ENCODE measurements around the gene CD2AP.
"Not testable (repeated sequence)": the region's sequence is repeated elsewhere in the genome, so short reads cannot be mapped to it uniquely, and the experiment has no call there.

Gene CD2AP, protein sequence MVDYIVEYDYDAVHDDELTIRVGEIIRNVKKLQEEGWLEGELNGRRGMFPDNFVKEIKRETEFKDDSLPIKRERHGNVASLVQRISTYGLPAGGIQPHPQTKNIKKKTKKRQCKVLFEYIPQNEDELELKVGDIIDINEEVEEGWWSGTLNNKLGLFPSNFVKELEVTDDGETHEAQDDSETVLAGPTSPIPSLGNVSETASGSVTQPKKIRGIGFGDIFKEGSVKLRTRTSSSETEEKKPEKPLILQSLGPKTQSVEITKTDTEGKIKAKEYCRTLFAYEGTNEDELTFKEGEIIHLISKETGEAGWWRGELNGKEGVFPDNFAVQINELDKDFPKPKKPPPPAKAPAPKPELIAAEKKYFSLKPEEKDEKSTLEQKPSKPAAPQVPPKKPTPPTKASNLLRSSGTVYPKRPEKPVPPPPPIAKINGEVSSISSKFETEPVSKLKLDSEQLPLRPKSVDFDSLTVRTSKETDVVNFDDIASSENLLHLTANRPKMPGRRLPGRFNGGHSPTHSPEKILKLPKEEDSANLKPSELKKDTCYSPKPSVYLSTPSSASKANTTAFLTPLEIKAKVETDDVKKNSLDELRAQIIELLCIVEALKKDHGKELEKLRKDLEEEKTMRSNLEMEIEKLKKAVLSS

GRCh38 chr6:47477497-47478232, at the start of gene CD2AP:
CD2AP (plus strand) TSS chr6:47477789; CDS start chr6:47478245, 456 bp downstream.
- peak; percentile 62 for DNase-seq

DNA sequence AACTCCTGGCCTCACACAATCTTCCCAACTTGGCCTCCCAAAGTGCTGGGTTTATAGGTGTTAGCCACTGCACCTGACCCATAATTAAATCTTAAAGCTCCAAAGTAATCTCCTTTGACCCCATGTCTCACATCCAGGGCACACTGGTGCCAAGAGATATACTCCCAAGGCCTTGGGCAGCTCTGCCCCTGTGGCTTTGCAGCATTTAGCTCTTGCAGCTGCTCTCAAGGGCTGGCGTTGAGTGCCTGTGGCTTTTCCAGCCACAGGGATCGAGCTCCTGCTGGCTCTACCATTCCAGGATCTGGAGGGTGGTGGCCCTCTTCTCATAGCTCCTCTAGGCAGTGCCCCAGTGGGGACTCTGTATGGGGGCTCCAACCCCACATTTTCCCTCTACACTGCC, 49.3 kb upstream of the CD2AP start:
- DNase-seq = no peak

- DNase-seq = no peak
Measured at GRCh38 chr6:47428746-47429664, 48.6 kb upstream of the CD2AP start.

- no peak for DNase-seq
Measured at GRCh38 chr6:47434372-47435253, 43.0 kb upstream of the CD2AP start.

DNA sequence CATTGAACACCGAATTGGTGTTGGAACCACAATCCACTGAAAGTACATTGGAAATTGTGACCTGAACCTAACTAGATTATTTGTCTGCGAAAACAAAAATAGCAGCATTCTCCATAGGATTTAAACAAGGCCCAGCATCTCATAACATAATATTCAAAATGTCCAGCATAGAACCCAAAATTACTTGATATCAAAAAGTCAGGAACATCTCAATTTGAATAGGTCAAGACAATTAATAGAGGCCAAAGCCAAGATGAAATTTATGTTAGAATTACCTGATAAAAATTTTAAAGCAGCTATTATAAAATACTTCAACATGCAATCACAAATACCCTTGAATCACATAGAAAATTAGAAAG, 42.4 kb upstream of the CD2AP start:
- no peak for DNase-seq

DNA sequence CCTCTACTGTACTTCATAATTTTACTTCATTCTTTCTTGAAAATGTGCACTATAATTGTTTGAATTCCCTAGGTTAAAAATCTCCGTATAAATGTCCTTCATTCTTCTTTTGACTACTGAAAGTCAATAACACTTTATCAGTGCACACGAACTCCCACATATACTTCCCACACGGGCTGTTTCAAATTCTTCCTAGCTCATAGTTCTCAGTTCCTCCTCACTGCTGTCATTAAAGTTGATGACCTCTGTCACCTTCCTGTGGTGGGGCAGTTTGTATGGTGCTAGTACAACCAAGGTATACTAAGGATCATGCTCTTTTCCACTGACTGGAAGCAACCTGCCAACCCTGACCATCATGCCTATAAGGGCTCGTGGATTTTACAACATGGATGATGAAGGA, 40.0 kb upstream of the CD2AP start:
- no peak for DNase-seq

DNA sequence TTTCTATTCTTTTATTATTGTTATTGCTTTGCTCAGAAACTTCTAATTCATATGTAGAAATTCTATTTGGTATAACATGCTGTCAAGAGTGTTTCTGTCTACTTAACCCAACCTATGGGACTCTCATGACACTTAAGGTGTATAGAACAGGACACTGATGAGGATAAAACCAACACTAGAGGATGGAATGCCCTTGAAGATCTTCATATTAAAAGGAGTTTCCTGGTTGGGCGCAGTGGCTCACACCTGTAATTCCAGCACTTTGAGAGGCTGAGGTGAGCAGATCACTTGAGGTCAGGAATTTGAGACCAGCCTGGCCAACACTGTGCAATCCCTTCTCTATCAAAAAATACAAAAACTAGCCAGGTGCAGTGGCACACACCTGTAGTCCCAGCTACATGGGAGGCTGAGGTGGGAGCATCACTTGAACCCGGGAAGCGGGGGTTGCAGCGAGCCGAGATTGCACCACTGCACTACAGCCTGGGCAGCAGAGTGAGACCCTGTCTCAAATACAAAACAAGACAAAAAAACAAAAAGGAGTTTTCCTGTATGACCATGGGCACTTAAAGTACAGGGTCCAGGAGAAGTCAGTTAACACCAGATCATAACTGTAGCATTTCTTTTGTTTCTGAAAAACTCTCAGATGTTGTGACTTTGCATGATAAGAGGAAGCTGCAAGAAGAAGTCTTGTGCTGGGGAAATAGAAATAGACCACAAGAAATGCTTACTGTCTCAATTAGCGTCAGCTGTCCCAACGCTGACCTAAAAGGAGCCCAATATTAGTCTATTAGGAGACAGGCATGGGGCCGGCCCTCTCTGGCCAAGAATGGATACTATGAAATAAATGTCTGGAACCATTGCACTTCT, 38.9 kb upstream of the CD2AP start:
- DNase-seq = no peak

GRCh38 chr6:47439348-47439668, 38.3 kb upstream of the CD2AP start:
- DNase-seq = no peak

DNA sequence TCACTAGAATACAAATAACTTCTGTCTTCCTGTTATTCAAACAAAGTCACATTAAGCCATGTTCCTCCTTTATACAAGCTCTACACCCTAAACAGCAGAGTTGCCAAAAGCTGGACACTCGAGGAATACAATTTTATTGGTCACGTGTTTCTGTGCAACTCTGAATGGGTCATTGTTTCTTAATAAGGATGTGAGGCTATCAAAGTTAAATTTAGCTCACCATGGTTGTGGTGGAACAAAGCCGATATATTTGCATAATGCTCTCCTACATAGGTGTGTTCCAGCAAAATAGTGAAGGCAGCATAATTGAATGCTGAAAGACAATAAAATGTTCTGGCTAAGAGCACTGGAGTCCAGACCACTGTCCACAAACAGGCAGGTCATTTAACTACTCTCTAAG, 36.9 kb upstream of the CD2AP start:
- no peak for DNase-seq

GRCh38 chr6:47444964-47445363, 32.6 kb upstream of the CD2AP start:
- DNase-seq = not testable (repeated sequence)

GRCh38 chr6:47446669-47447330, 30.8 kb upstream of the CD2AP start:
- no peak for DNase-seq

- no peak for DNase-seq
Measured at GRCh38 chr6:47447722-47448121, 29.9 kb upstream of the CD2AP start.

DNA sequence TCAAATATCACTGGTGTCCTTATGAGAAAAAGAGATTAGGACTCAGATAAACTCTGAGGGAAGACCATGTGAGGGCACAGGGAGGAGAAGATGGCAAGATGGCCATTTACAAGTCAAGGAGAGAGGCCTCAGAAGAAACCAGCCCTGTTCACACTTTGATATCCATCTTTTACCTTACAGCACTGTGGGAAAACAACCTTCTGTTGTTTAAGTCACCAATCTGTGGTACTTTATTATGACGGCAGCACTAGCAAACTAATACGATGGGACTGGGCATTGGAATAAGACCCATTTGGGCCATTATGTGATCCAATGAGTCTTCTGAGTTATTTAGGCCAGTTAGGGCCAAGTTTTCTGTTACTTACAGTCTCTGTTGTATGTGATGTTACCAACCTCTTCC, 26.4 kb upstream of the CD2AP start:
- no peak for DNase-seq

GRCh38 chr6:47452899-47453298, 24.7 kb upstream of the CD2AP start:
- DNase-seq = no peak

DNA sequence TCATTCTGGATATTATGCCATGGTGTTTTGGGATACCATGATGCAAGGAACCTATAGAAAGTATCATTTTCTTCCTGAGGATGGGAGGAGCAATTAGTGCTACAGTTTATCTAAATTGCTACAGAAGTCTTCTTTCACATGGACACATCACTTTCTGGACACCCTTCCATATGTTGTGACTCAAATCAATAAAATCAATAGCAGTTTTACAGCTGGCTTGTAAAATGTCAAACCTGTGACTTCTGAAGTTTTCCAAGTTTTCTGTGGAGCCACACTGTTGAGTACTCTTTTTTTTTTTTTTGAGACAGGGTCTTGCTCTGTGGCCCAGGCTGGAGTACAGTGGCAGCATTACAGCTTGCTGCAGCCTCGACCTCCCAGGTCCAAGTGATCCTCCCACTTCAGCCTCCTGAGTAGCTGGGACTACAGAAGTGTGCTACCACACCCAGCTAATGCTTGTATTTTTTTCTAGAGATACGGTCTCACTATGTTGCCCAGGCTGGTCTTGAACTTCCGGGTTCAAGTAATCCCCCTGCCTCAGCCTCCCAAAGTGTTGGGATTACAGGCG, 24.1 kb upstream of the CD2AP start:
- DNase-seq = no peak

DNA sequence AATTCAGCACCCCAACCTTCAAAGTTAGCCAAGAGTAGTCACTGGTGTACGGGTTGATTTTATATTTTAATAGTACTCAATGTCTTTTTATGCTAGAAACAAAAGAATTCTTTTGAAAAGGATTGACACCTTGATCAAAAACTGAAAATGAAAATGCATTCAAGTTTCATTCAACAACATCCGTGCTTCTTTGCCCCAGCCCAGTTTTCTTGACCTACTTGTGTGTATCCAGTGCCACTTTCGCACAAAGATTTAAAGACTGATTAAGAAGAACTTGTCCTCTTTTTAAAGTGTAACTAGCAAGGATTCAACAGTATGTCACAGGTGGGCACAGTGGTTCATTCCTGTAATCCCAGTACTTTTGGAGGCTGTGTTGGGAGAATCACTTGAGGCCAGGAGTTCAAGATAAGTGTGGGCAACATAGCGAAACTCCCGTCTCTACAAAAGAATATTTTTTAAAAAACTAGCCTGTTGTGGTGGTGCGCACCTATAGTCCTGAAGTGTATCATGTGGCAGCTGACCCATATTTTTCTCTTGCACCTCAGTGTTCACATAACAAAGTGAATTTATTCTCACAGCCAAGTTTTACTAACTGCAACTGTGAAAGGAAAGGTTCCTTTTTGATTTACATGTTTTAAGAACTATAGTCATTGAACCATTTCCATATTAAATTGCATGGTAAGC, 22.7 kb upstream of the CD2AP start:
- DNase-seq = no peak

DNA sequence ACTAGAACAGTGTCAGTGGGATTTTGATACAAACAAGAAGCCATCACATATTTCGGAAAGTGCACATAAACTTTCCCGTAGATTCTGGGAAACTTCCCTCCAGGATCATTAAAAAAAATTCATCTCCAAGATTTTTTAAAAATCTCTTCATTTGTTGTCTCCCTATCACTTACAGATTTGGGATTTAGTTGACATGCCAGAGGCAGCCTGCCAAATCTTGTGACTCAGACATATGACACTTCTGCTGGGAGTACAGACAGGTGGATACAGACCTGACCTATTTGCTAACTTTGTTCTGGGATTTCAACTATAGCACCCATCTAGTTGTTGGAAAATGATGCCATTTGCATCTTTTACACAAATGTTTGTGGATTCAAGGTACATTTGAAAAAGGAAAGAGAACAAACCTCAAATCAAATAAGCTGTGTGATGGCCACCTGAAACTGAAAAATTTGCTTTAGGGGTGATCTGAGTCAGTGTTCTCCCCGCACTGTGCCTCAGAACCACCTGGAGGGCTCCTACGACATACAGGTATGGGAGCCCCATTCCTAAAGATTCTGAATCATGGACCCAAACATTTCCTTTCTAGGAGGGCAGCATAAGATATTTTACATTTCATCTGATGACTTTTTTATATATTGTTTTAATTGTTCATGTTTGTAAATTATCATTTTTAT, 21.9 kb upstream of the CD2AP start:
- DNase-seq = no peak

GRCh38 chr6:47456536-47456975, 21.0 kb upstream of the CD2AP start:
- no peak for DNase-seq

GRCh38 chr6:47457370-47457769, 20.2 kb upstream of the CD2AP start:
- no peak for DNase-seq

All from GOT3 (cell line).